HG03575 (cell line): ENCODE measurements around the gene ABCD3.
"Not testable (repeated sequence)": the region's sequence is repeated elsewhere in the genome, so short reads cannot be mapped to it uniquely, and the experiment has no call there.

Experiments
- ATAC-seq: cut with Tn5 transposase; IDR thresholded peaks from one replicate; pipeline ENCODE4 v1.9.1; 2021; ENCODE audit not compliant: unreplicated experiment, insufficient number of reproducible peaks, low FRiP score; ENCODE audit errors: extremely low read depth

ABCD3 gene

DNA sequence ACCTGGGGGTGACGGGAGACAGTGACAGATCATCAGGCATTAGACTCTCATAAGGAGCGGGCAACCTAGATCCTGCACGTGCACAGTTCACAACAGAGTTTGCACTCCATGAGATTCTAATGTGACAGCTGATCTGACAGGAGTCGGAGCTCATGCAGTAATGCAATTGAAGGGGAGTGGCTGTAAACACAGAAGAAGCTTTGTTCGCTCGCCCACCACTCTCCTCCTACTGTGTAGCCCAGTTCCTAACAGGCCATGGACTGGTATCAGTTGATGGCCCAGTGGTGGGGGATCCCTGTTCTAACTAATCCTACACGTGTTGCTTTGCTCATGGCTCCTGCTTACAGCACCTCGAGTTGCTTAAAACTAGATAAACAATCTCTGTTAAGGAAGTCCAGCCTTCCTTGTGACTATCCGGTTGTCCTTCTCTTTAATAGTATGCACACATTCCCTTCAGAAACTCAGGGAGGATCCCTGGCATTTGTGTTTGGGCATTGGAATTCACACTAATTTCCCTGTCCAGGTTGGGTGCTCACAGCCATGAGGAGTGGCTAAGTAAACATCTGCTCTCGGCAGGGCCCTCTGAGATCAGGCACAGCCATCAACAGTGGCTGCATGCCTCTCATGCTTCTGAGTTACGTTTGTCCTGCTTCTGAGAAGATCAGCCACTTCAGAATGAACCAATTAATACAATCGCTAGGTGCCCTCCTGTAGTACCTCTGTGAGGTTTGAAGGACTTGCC lies 144.5 kb downstream of the ABCD3 start:
- no peak for ATAC-seq

DNA sequence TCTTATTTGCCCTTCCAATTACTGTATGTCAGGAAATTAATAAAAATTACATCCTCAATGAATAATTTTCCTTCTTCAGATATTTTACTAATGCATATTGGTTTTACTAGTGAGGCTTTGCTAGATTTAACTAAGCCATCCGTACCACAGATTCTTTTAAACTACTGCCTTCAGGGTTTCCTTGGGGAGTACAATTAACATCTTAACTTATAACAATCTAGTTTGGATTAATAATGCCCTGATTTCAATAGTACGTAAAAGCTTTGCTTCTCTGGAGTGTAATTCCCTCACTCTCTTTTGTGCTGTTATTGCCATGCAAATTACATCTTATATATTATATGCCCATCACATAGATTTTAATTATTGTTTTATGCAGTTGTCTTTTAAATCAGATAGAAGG lies 147.7 kb downstream of the ABCD3 start:
- no peak for ATAC-seq

DNA sequence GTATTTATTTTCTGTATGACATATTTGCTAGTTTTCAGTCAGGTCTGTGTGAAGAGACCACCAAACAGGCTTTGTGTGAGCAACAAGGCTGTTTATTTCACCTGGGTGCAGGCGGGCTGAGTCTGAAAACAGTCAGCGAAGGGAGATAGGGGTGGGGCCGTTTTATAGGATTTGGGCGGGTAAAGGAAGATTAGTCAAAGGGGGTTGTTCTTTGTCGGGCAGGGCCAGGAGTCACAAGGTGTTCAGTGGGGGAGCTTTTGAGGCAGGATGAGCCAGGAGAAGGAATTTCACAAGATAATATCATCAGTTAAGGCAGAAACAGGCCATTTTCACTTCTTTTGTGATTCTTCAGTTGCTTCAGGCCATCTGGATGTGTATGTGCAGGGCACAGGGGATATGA lies 148.2 kb downstream of the ABCD3 start:
- ATAC-seq = not testable (repeated sequence)

DNA sequence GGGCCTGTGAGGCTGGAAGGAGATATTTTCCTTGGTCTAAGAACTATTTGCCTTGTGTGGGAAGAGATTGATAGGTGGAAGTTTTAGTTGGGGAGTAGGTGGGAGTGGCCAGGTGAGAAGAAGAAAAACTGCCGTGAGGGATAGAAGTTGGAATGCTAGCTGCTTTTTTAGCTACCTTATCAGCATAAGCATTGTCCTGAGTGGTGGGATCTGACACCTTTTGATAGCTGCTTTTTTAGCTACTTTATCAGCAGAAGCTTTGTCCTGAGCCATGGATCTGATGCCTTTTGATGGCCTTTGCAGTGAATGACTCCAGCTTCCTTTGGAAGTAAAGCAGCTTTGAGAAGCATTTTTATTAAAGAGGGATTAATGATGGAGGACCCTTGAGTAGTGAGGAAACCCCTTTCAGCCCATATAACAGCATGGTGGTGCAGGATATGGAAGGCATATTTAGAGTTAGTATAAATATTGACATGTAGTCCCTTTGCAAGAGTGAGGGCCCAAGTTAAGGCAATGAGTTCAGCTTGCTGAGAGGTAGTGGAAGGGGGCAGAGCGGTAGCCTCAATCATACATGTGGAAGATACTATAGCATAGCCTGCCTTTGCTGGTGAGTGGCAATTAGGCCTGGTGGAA lies 149.9 kb downstream of the ABCD3 start:
- ATAC-seq = not testable (repeated sequence)
